Measurements from ENCODE around the gene ZDHHC5. TPM values are rescaled to one million over a fixed set of nuclear protein-coding genes. Genes with fewer than 3 reads are reported as not detected.
A peak's percentile ranks its signal among the peaks of the same experiment; 100 is the strongest.

Gene ZDHHC5
- total and polyA plus RNA-seq, 2 of the 13 experiments (the other 11 are each of a cell fraction or from before 2014, with no cell fraction given) = 26.6 to 34.0 TPM

DNA sequence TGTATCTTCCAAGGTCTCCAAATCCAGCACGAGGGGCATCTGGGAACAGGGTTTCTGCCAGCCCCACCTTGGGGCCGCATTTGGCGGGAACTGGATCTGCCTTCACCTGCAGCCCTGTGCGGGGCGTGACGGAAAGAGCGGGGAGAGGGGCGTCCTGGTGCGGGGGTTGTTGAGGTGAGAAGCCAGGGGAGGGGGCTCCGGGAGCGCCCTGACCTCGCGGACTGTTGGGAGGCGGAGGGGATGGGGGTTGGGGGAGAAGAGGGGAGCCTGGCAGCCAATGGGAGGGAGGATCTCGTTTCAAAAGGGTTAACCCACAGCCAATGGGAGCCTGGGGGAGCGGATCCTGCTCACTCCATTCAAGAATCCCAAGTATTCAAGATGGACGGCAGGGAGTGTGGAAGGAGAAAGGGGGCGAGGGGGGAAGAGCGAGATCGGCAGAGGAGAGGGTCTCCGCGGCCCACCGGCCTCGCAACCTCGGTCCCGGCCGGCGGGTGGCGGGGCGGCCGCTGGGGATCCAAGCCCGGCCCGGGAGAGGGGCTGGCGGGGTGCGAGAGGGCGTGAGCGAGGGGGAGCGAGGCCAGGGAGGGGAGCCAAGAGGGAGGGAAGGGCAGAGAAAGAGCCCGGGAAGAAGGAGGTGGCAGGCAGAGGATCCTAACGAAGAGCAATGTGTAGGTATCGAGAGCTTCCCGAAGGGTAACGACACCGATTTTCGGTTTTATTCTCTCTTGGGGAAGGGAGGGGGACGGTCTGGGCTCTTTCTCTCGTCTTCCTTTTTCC lies 29.7 kb upstream of the ZDHHC5 start (continued):
- TF ChIP-seq ZNF333 (CRISPR knock-in tag; IDR thresholded peaks at IDR 0.05; ENCODE audit: borderline replicate concordance) (no peak), NFYC (CRISPR knock-in tag; IDR thresholded peaks at IDR 0.05) (peak; percentile 71), AHR (CRISPR knock-in tag; IDR thresholded peaks at IDR 0.05) (no peak), ZSCAN22 (CRISPR knock-in tag; IDR thresholded peaks at IDR 0.05) (no peak), SP5 (CRISPR knock-in tag; IDR thresholded peaks at IDR 0.05; ENCODE audit: borderline replicate concordance, low read depth) (no peak), PPARG (CRISPR knock-in tag; conservative IDR thresholded peaks at IDR 0.05) (no peak), KMT2A (CRISPR knock-in tag; IDR thresholded peaks at IDR 0.05) (no peak), TEF (CRISPR knock-in tag; IDR thresholded peaks at IDR 0.05) (no peak), PHF21A (CRISPR knock-in tag; IDR thresholded peaks at IDR 0.05) (peak; percentile 57), KDM6A (CRISPR knock-in tag; IDR thresholded peaks at IDR 0.05; ENCODE audit: low read depth) (no peak), PHF8 (CRISPR knock-in tag; IDR thresholded peaks at IDR 0.05) (no peak), ZHX1 (CRISPR knock-in tag; IDR thresholded peaks at IDR 0.05; ENCODE audit: low read depth) (no peak), ZNF589 (CRISPR knock-in tag; conservative IDR thresholded peaks at IDR 0.05) (no peak), ZNF34 (CRISPR knock-in tag; IDR thresholded peaks at IDR 0.05; ENCODE audit: borderline replicate concordance) (no peak), RAD51 (IDR thresholded peaks at IDR 0.05; ENCODE audit: borderline replicate concordance) (no peak), TEAD3 (CRISPR knock-in tag; optimal IDR thresholded peaks at IDR 0.05; ENCODE audit: borderline replicate concordance) (peak; percentile 87), NFKBIZ (CRISPR knock-in tag; IDR thresholded peaks at IDR 0.05) (no peak), GABPB1 (CRISPR knock-in tag; IDR thresholded peaks at IDR 0.05) (peak; percentile 27; the same call in 1 of the 2 replicates), NBN (conservative IDR thresholded peaks at IDR 0.05) (no peak), YY1 (IDR thresholded peaks at IDR 0.05; ENCODE audit: insufficient read depth, insufficient replicate concordance, low read depth, low read length) (peak; percentile 82)
- TF ChIP-seq, protein P1, sequence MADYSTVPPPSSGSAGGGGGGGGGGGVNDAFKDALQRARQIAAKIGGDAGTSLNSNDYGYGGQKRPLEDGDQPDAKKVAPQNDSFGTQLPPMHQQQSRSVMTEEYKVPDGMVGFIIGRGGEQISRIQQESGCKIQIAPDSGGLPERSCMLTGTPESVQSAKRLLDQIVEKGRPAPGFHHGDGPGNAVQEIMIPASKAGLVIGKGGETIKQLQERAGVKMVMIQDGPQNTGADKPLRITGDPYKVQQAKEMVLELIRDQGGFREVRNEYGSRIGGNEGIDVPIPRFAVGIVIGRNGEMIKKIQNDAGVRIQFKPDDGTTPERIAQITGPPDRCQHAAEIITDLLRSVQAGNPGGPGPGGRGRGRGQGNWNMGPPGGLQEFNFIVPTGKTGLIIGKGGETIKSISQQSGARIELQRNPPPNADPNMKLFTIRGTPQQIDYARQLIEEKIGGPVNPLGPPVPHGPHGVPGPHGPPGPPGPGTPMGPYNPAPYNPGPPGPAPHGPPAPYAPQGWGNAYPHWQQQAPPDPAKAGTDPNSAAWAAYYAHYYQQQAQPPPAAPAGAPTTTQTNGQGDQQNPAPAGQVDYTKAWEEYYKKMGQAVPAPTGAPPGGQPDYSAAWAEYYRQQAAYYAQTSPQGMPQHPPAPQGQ (CRISPR knock-in tag; IDR thresholded peaks at IDR 0.05; ENCODE audit: borderline replicate concordance) = no peak
- TF ChIP-seq, protein P2, sequence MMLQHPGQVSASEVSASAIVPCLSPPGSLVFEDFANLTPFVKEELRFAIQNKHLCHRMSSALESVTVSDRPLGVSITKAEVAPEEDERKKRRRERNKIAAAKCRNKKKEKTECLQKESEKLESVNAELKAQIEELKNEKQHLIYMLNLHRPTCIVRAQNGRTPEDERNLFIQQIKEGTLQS (CRISPR knock-in tag; IDR thresholded peaks at IDR 0.05) = no peak
- TF ChIP-seq, protein P3, sequence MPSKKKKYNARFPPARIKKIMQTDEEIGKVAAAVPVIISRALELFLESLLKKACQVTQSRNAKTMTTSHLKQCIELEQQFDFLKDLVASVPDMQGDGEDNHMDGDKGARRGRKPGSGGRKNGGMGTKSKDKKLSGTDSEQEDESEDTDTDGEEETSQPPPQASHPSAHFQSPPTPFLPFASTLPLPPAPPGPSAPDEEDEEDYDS (CRISPR knock-in tag; IDR thresholded peaks at IDR 0.05) = no peak
- TF ChIP-seq, protein P4, sequence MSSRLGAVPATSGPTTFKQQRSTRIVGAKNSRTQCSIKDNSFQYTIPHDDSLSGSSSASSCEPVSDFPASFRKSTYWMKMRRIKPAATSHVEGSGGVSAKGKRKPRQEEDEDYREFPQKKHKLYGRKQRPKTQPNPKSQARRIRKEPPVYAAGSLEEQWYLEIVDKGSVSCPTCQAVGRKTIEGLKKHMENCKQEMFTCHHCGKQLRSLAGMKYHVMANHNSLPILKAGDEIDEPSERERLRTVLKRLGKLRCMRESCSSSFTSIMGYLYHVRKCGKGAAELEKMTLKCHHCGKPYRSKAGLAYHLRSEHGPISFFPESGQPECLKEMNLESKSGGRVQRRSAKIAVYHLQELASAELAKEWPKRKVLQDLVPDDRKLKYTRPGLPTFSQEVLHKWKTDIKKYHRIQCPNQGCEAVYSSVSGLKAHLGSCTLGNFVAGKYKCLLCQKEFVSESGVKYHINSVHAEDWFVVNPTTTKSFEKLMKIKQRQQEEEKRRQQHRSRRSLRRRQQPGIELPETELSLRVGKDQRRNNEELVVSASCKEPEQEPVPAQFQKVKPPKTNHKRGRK (CRISPR knock-in tag; IDR thresholded peaks at IDR 0.05) = no peak
